Measurements from ENCODE around the gene F7. TPM values are rescaled to one million over a fixed set of nuclear protein-coding genes. Genes with fewer than 3 reads are reported as not detected.
A peak's percentile ranks its signal among the peaks of the same experiment; 100 is the strongest.
"Not testable (repeated sequence)": the region's sequence is repeated elsewhere in the genome, so short reads cannot be mapped to it uniquely, and the experiment has no call there.

The F7 gene
- total RNA-seq, 1 donor from 2014 or later = under 0.01 TPM

DNA sequence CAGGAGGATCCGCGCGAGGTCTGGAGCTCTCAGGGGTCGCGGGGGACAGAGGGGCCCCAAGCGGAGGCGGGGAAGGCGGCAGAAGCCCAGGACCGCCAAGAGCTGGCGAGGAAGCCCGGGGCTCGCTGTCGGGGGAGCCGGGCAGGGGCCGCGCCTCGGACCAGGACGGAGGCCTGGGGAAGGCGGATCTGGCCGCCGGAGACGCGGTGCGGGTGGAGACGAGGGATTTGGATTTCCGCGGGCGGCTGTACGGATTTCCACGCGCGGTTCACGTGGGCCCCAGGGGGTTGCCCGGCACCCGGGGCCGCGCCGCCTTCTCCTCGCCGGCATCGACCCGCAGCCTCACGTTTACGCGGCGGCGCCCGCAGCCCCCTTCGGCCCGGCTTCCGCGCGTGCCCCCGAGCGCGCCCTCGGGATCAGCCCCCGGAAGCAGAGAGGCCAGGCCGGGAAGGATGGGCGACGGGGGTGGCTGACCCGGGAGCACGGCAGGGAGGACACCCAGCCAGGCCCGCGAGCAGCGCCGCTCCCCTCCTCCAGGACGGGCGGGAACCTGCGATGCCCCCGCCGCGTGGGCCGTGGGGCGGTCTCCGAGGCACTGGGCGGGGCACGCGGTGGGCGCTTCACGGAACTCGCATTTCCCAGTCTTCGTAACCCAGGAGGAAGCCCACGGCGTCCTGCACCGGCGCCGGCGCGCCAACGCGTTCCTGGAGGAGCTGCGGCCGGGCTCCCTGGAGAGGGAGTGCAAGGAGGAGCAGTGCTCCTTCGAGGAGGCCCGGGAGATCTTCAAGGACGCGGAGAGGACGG lies 4.7 kb downstream of the F7 start:
- no peaks in the 10 kb centered on the region for H3K36me3 ChIP-seq (ENCODE audit: control insufficient read depth in 3 of 3, insufficient read depth in 3 of 3, low read length in 3 of 3)
- H3K27me3 ChIP-seq (ENCODE audit: control insufficient read depth in 3 of 3, insufficient read depth in 3 of 3, low read length in 3 of 3) = peaks cover 37 to 55% (median 51%) of the 10 kb centered on the region in 3 donors
- peaks cover 0 to 6% (median 3%) of the 10 kb centered on the region in 3 donors for H3K4me1 ChIP-seq (ENCODE audit: control insufficient read depth in 3 of 3, insufficient read depth in 3 of 3, low read length in 3 of 3)
- no peak overlapping the region for H3K27ac ChIP-seq (ENCODE audit: low read depth, low read length)
- H3K9ac ChIP-seq (ENCODE audit: low read depth in 1 of 3, low read length in 3 of 3) = no peak overlapping the region
- peak overlapping the region in 2 of 3 donors; percentile 32 to 49 for H3K4me3 ChIP-seq (ENCODE audit: low read length in 3 of 3)
- no peaks in the 10 kb centered on the region for H3K9me3 ChIP-seq (ENCODE audit: control insufficient read depth in 3 of 3, low read length in 3 of 3)

DNA sequence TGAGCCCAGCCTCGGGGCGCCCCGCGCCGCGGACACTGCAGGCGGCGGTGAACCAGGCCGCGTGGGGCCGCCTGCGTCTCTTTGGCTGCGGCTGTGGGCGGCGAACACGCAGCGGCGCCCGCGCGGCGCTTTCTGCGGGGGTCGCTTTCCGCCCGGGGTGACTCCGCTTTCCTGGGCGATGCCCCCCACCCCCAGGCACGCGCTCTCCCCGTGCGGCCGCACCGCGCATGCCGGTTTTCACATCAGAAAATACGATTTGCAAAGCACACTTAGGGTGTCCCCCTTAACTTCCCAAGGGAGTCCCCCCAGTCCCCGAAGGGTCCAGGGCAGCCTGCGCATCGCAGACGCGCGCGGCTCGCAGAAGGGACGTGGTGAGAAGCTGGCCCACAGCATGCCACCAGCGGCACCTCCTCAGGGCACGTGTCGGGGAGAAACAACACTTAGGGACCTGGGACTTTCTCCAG lies 5.3 kb downstream of the F7 start:
- Histone ChIP-seq H3K27ac (ENCODE audit: low read depth, low read length) (no peak overlapping the region), H3K36me3 (ENCODE audit: control insufficient read depth in 3 of 3, insufficient read depth in 3 of 3, low read length in 3 of 3) (no peaks in the 10 kb centered on the region), H3K9me3 (ENCODE audit: control insufficient read depth in 3 of 3, low read length in 3 of 3) (no peaks in the 10 kb centered on the region), H3K4me3 (ENCODE audit: low read length in 3 of 3) (peak overlapping the region in 2 of 3 donors; percentile 32 to 49), H3K4me1 (ENCODE audit: control insufficient read depth in 3 of 3, insufficient read depth in 3 of 3, low read length in 3 of 3) (peaks cover 0 to 6% (median 3%) of the 10 kb centered on the region in 3 donors), H3K9ac (ENCODE audit: low read depth in 1 of 3, low read length in 3 of 3) (no peak overlapping the region), H3K27me3 (ENCODE audit: control insufficient read depth in 3 of 3, insufficient read depth in 3 of 3, low read length in 3 of 3) (peaks cover 35 to 55% (median 53%) of the 10 kb centered on the region in 3 donors)

DNA sequence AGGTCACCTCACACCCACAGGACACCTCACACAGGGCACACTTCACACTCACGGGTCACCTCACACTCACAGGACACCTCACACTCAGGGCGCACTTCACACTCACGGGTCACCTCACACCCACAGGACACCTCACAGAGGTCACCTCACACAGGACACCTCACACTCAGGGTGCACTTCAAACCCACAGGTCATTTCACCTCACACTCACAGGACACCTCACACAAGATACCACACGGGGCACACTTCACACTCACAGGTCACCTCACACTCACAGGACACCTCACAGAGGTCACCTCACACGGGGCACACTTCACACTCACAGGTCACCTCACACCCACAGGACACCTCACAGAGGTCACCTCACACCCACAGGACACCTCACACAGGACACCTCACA lies 6.2 kb downstream of the F7 start:
- not testable (repeated sequence) for H3K36me3 ChIP-seq (ENCODE audit: control insufficient read depth in 3 of 3, insufficient read depth in 3 of 3, low read length in 3 of 3); H3K4me3 ChIP-seq (ENCODE audit: low read length in 3 of 3); H3K27ac ChIP-seq (ENCODE audit: low read depth, low read length); H3K9me3 ChIP-seq (ENCODE audit: control insufficient read depth in 3 of 3, low read length in 3 of 3); H3K4me1 ChIP-seq (ENCODE audit: control insufficient read depth in 3 of 3, insufficient read depth in 3 of 3, low read length in 3 of 3); H3K9ac ChIP-seq (ENCODE audit: low read depth in 1 of 3, low read length in 3 of 3)
- peaks cover 32 to 59% (median 56%) of the 10 kb centered on the region in 3 donors for H3K27me3 ChIP-seq (ENCODE audit: control insufficient read depth in 3 of 3, insufficient read depth in 3 of 3, low read length in 3 of 3)

DNA sequence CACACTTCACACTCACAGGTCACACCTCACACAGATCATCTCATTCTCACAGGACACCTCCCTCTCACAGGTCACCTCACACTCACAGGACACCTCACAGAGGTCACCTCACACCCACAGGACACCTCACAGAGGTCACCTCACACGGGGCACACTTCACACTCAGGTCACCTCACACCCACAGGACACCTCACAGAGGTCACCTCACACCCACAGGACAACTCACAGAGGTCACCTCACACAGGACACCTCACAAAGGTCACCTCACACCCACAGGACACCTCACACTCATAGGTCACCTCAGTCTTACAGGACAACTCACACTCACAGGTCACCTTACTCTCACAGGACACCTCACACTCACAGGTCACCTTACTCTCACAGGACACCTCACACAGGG lies 6.9 kb downstream of the F7 start:
- not testable (repeated sequence) for H3K4me3 ChIP-seq (ENCODE audit: low read length in 3 of 3); H3K4me1 ChIP-seq (ENCODE audit: control insufficient read depth in 3 of 3, insufficient read depth in 3 of 3, low read length in 3 of 3); H3K36me3 ChIP-seq (ENCODE audit: control insufficient read depth in 3 of 3, insufficient read depth in 3 of 3, low read length in 3 of 3); H3K9me3 ChIP-seq (ENCODE audit: control insufficient read depth in 3 of 3, low read length in 3 of 3); H3K9ac ChIP-seq (ENCODE audit: low read depth in 1 of 3, low read length in 3 of 3); H3K27ac ChIP-seq (ENCODE audit: low read depth, low read length)
- H3K27me3 ChIP-seq (ENCODE audit: control insufficient read depth in 3 of 3, insufficient read depth in 3 of 3, low read length in 3 of 3) = peaks cover 33 to 59% (median 56%) of the 10 kb centered on the region in 3 donors

DNA sequence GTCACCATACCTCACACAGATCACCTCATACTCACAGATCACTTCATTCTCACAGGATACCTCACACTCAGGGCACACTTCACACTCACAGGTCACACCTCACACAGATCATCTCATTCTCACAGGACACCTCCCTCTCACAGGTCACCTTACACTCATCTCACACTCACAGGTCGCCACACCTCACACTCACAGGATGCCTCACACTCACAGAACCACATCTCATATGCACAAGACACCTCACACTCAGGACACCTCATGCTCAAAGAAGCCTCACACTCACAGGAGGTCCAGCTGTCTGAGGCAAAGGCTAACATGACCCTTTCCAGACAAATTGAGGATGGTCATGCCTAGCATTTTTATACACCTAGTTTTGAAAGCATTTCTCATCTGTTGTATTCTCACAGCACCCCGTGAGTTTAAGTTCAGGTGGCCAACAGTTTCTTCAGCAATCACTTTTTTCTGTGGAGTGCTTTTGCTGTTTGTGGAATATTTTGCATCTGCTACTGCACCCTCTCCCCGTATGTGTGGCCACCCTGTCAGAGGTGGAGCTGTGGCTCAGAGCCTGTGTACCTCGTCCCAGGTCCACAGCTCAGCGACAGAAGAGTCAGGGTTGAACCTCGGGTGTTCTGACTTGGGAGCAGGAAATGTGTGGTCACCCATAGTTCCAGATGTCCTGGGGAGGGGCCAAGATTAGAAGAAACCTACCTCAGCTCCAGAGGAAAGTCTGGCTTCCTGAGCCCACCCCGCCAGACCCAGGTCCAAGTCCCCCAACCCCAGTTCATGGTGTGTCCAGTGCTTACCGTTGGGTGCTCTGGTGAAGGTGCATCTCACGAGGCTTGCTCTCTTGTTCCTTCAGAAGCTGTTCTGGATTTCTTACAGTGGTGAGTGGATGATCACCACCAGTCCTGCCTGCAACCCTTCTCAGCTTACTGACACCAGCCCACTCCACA lies 7.6 kb downstream of the F7 start:
- Histone ChIP-seq H3K9me3 (ENCODE audit: control insufficient read depth in 3 of 3, low read length in 3 of 3) (no peaks in the 10 kb centered on the region), H3K4me3 (ENCODE audit: low read length in 3 of 3) (no peak overlapping the region), H3K27ac (ENCODE audit: low read depth, low read length) (no peak overlapping the region), H3K36me3 (ENCODE audit: control insufficient read depth in 3 of 3, insufficient read depth in 3 of 3, low read length in 3 of 3) (no peaks in the 10 kb centered on the region), H3K9ac (ENCODE audit: low read depth in 1 of 3, low read length in 3 of 3) (no peak overlapping the region), H3K27me3 (ENCODE audit: control insufficient read depth in 3 of 3, insufficient read depth in 3 of 3, low read length in 3 of 3) (peaks cover 34 to 61% (median 56%) of the 10 kb centered on the region in 3 donors), H3K4me1 (ENCODE audit: control insufficient read depth in 3 of 3, insufficient read depth in 3 of 3, low read length in 3 of 3) (peaks cover 0 to 6% (median 3%) of the 10 kb centered on the region in 3 donors)

DNA sequence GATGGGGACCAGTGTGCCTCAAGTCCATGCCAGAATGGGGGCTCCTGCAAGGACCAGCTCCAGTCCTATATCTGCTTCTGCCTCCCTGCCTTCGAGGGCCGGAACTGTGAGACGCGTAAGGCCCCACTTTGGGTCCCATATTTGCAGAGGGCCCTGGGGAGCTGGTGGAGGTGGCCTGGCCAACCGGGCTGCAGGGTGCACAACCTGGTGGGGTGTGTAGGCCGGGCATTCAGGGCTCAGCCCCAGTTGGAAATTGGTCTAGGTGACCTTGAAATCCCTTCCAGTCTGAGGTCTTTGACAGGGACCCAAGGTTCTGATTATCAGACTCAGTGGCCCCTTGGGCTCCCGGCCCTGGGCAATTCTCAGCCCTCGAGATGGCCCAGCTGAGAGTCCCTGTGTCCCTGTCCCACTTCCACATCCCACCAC lies 8.3 kb downstream of the F7 start:
- peaks cover 40 to 68% (median 56%) of the 10 kb centered on the region in 3 donors for H3K27me3 ChIP-seq (ENCODE audit: control insufficient read depth in 3 of 3, insufficient read depth in 3 of 3, low read length in 3 of 3)
- H3K9me3 ChIP-seq (ENCODE audit: control insufficient read depth in 3 of 3, low read length in 3 of 3) = no peaks in the 10 kb centered on the region

DNA sequence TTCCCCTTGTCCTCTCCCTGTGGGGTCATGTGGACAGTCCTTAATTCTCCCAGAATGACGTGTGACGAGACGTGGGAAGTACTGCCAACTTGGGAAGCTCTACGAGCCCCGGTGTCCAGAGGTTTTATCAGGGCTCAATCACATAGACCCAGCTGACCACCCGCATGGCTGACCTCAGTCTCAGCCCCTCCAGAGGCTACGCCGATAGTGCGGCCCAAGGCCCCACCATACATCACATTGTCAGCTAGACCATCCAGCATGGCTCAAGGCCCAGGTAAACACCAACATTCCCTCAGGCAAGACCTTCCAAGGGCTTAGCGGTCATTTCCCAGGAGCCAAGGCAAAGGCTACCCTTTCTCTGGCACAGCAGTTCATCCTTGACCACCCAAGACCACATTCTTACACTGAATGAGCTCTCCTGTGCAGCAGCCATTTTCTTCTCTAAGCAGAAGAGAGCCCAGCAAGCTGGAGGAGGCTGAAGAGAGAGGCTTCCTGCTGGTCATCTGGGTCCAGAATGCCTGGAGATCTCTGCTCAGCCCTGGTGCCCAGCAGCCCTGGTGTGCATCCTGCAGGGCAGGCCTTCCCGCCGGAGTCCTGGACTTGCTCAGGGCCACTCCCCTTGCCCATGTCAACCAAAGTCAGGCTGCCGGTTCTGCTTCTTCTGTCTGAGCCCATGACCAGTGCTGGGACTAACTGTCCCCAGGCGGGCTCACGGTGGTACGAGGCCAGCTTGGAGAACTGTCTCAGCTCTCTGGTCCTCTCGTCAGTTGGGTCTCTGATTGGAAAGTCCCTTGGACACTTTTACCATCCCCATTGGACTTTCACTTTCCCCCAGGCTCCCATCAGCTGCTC lies 9.1 kb downstream of the F7 start:
- peaks cover 38 to 67% (median 49%) of the 10 kb centered on the region in 3 donors for H3K27me3 ChIP-seq (ENCODE audit: control insufficient read depth in 3 of 3, insufficient read depth in 3 of 3, low read length in 3 of 3)
- no peaks in the 10 kb centered on the region for H3K36me3 ChIP-seq (ENCODE audit: control insufficient read depth in 3 of 3, insufficient read depth in 3 of 3, low read length in 3 of 3)
- no peak overlapping the region for H3K9ac ChIP-seq (ENCODE audit: low read depth in 1 of 3, low read length in 3 of 3)
- H3K27ac ChIP-seq (ENCODE audit: low read depth, low read length) = no peak overlapping the region
- H3K9me3 ChIP-seq (ENCODE audit: control insufficient read depth in 3 of 3, low read length in 3 of 3) = no peaks in the 10 kb centered on the region
- H3K4me3 ChIP-seq (ENCODE audit: low read length in 3 of 3) = no peak overlapping the region
- peaks cover 0 to 6% (median 3%) of the 10 kb centered on the region in 3 donors for H3K4me1 ChIP-seq (ENCODE audit: control insufficient read depth in 3 of 3, insufficient read depth in 3 of 3, low read length in 3 of 3)

More for the DNA sequence above, 8.3 kb downstream of the F7 start:
- H3K4me1 ChIP-seq (ENCODE audit: control insufficient read depth in 3 of 3, insufficient read depth in 3 of 3, low read length in 3 of 3) = peaks cover 0 to 6% (median 3%) of the 10 kb centered on the region in 3 donors
- H3K36me3 ChIP-seq (ENCODE audit: control insufficient read depth in 3 of 3, insufficient read depth in 3 of 3, low read length in 3 of 3) = no peaks in the 10 kb centered on the region
- no peak overlapping the region for H3K9ac ChIP-seq (ENCODE audit: low read depth in 1 of 3, low read length in 3 of 3)
- H3K4me3 ChIP-seq (ENCODE audit: low read length in 3 of 3) = no peak overlapping the region
- no peak overlapping the region for H3K27ac ChIP-seq (ENCODE audit: low read depth, low read length)

DNA sequence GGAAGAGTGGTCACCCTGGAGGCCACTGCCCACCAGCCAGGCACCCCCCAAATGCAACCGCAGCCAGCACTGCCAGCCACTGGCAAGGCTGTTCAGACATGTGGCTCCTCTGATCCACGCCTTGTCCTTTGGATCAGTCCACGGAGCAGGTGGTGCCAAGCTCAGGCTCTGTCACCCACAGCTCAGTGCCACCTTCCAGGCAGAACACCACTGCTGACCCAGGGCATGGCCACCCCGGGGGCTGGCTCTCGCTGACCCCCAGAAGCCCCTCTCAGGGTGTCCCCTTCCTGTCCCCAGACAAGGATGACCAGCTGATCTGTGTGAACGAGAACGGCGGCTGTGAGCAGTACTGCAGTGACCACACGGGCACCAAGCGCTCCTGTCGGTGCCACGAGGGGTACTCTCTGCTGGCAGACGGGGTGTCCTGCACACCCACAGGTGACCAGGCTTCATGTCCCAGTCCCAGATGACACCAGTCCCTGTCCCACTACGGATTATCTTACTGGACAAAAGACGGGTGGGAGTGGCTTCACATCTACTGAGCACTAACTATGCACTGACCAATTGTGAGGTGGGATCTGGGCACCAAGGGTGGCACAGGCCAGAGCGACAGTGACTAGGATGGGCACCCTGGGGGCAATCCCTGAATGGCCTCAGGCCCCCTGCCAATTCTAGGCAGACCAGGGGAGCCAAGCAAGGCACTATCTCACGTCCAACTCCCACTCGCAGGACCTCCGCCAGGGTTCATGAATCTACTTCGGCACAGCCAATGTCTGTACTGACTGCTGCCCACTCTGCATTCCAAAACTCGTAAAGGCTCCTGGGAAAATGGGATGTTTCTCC lies 10.0 kb downstream of the F7 start:
- H3K36me3 ChIP-seq (ENCODE audit: control insufficient read depth in 3 of 3, insufficient read depth in 3 of 3, low read length in 3 of 3) = no peaks in the 10 kb centered on the region
- H3K4me3 ChIP-seq (ENCODE audit: low read length in 3 of 3) = no peak overlapping the region
- H3K9ac ChIP-seq (ENCODE audit: low read depth in 1 of 3, low read length in 3 of 3) = no peak overlapping the region
- peaks cover 0 to 1% (median under 1%) of the 10 kb centered on the region in 3 donors for H3K4me1 ChIP-seq (ENCODE audit: control insufficient read depth in 3 of 3, insufficient read depth in 3 of 3, low read length in 3 of 3)
- peaks cover 29 to 65% (median 41%) of the 10 kb centered on the region in 3 donors for H3K27me3 ChIP-seq (ENCODE audit: control insufficient read depth in 3 of 3, insufficient read depth in 3 of 3, low read length in 3 of 3)
- H3K27ac ChIP-seq (ENCODE audit: low read depth, low read length) = no peak overlapping the region
- H3K9me3 ChIP-seq (ENCODE audit: control insufficient read depth in 3 of 3, low read length in 3 of 3) = no peaks in the 10 kb centered on the region

Measured in skeletal muscle tissue (tissue), 4 donors.